ENCODE measurements around the gene NUP210L. TPM values are rescaled to one million over a fixed set of nuclear protein-coding genes. Genes with fewer than 3 reads are reported as not detected.

Gene NUP210L
- total and polyA plus RNA-seq, 2 of the 13 experiments (the other 11 are each of a cell fraction or from before 2014, with no cell fraction given) = not detected

DNA sequence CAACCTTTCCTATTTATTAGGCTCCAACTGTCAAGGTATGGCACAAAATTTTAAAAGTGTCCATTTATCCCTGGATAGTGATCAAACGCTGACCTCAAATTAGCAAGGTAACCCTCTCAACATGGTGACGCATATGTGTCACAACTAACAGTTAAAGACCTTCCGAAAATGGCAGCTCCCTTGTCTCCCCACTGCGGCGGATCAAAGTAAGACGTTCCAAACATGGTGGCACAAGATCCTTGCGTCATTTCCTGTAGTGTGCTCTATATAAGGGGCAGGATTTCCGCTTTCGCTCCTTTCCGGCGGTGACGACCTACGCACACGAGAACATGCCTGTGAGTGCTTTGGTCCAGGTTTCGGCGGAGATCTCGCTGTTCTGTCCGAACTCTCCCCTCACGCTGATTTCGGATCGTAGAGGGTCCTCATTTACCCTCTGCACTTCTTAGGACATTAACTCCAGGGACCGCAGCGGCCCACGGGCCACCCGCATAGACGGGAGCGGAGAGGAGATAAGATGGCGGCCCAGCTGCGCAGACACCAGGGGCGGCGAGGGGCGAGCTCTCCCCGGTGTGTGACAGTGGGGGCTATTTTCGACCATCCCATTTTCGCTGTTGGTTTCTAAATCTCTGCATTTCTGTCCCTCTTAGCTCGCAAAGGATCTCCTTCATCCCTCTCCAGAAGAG lies 164.3 kb downstream of the NUP210L start, which contains the start of gene RPS27 (continued):
- TF ChIP-seq, protein P1, sequence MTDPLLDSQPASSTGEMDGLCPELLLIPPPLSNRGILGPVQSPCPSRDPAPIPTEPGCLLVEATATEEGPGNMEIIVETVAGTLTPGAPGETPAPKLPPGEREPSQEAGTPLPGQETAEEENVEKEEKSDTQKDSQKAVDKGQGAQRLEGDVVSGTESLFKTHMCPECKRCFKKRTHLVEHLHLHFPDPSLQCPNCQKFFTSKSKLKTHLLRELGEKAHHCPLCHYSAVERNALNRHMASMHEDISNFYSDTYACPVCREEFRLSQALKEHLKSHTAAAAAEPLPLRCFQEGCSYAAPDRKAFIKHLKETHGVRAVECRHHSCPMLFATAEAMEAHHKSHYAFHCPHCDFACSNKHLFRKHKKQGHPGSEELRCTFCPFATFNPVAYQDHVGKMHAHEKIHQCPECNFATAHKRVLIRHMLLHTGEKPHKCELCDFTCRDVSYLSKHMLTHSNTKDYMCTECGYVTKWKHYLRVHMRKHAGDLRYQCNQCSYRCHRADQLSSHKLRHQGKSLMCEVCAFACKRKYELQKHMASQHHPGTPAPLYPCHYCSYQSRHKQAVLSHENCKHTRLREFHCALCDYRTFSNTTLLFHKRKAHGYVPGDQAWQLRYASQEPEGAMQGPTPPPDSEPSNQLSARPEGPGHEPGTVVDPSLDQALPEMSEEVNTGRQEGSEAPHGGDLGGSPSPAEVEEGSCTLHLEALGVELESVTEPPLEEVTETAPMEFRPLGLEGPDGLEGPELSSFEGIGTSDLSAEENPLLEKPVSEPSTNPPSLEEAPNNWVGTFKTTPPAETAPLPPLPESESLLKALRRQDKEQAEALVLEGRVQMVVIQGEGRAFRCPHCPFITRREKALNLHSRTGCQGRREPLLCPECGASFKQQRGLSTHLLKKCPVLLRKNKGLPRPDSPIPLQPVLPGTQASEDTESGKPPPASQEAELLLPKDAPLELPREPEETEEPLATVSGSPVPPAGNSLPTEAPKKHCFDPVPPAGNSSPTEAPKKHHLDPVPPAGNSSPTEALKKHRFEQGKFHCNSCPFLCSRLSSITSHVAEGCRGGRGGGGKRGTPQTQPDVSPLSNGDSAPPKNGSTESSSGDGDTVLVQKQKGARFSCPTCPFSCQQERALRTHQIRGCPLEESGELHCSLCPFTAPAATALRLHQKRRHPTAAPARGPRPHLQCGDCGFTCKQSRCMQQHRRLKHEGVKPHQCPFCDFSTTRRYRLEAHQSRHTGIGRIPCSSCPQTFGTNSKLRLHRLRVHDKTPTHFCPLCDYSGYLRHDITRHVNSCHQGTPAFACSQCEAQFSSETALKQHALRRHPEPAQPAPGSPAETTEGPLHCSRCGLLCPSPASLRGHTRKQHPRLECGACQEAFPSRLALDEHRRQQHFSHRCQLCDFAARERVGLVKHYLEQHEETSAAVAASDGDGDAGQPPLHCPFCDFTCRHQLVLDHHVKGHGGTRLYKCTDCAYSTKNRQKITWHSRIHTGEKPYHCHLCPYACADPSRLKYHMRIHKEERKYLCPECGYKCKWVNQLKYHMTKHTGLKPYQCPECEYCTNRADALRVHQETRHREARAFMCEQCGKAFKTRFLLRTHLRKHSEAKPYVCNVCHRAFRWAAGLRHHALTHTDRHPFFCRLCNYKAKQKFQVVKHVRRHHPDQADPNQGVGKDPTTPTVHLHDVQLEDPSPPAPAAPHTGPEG (CRISPR knock-in tag; IDR thresholded peaks at IDR 0.05) = peak; percentile 80; the same call in 1 of the 2 replicates
- TF ChIP-seq SPEN (CRISPR knock-in tag; IDR thresholded peaks at IDR 0.05; ENCODE audit: low read depth) = peak; percentile 91; the same call in 1 of the 2 replicates
- no peak; the same call in 1 of the 2 replicates for TF ChIP-seq ZNF460 (CRISPR knock-in tag; IDR thresholded peaks at IDR 0.05; ENCODE audit: borderline replicate concordance)
- no peak for TF ChIP-seq MLXIP (CRISPR knock-in tag; IDR thresholded peaks at IDR 0.05; ENCODE audit: borderline replicate concordance)
- TF ChIP-seq ZNF749 (CRISPR knock-in tag; IDR thresholded peaks at IDR 0.05; ENCODE audit: borderline replicate concordance) = no peak
- TF ChIP-seq SKI (IDR thresholded peaks at IDR 0.05; ENCODE audit: partially characterized antibody) = peak; percentile 47
- TF ChIP-seq NR2F6 (IDR thresholded peaks at IDR 0.05) = no peak
- peak; percentile 49; the same call in 1 of the 2 replicates for TF ChIP-seq NR2F6 (CRISPR knock-in tag; IDR thresholded peaks at IDR 0.05)
- TF ChIP-seq KDM1A (CRISPR knock-in tag; IDR thresholded peaks at IDR 0.05) = no peak
- TF ChIP-seq ZNF251 (CRISPR knock-in tag; IDR thresholded peaks at IDR 0.05) = 0 out of 2 replicates have a peak, but pooled peaks have one; percentile 71
- TF ChIP-seq, protein P2, sequence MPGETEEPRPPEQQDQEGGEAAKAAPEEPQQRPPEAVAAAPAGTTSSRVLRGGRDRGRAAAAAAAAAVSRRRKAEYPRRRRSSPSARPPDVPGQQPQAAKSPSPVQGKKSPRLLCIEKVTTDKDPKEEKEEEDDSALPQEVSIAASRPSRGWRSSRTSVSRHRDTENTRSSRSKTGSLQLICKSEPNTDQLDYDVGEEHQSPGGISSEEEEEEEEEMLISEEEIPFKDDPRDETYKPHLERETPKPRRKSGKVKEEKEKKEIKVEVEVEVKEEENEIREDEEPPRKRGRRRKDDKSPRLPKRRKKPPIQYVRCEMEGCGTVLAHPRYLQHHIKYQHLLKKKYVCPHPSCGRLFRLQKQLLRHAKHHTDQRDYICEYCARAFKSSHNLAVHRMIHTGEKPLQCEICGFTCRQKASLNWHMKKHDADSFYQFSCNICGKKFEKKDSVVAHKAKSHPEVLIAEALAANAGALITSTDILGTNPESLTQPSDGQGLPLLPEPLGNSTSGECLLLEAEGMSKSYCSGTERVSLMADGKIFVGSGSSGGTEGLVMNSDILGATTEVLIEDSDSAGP (CRISPR knock-in tag; IDR thresholded peaks at IDR 0.05; ENCODE audit: borderline replicate concordance) = peak; percentile 69
- no peak for TF ChIP-seq DZIP1 (CRISPR knock-in tag; IDR thresholded peaks at IDR 0.05)
- peak; percentile 98 for TF ChIP-seq TCF7 (IDR thresholded peaks at IDR 0.05; ENCODE audit: low read depth)
- no peak for TF ChIP-seq ZNF282 (IDR thresholded peaks at IDR 0.05; ENCODE audit: partially characterized antibody)
- TF ChIP-seq RFXAP (CRISPR knock-in tag; IDR thresholded peaks at IDR 0.05; ENCODE audit: borderline replicate concordance) = peak; percentile 74; the same call in 1 of the 2 replicates
- TF ChIP-seq ZNF432 (CRISPR knock-in tag; IDR thresholded peaks at IDR 0.05; ENCODE audit: borderline replicate concordance) = no peak

Data from HepG2 (cell line).